Naive B cell (primary cell): Measurements from ENCODE around the gene SLC4A3. TPM values are rescaled to one million over a fixed set of nuclear protein-coding genes. Genes with fewer than 3 reads are reported as not detected.

Source experiments
- ATAC-seq, 2 donors: fragments of 150-1000 bp; cut with Tn5 transposase; 2 replicates each; pipeline ENCODE4 v1.10.0; 2021; ENCODE audit warnings: low read depth in 2 of 2, mild to moderate bottlenecking in 2 of 2, moderate library complexity in 2 of 2
- DNase-seq: peaks from one replicate; pipeline ENCODE4 v3.0.0; 2022
- H3K27ac Mint-ChIP-seq, 6 donors: one replicate each; pipeline ENCODE4 v1.8.0; 2020 to 2022; ENCODE audit warnings: mild to moderate bottlenecking in 6 of 6, mixed read lengths in 6 of 6, moderate library complexity in 5 of 6, inconsistent platforms in 2 of 6
- H3K27me3 Mint-ChIP-seq, 3 donors: one replicate each; pipeline ENCODE4 v1.8.0; 2021 to 2022; ENCODE audit warnings: mixed read lengths in 3 of 3, mild to moderate bottlenecking in 1 of 3
- H3K36me3 Mint-ChIP-seq, 2 donors: one replicate each; pipeline ENCODE4 v1.8.0; 2020 to 2022; ENCODE audit warnings: mixed read lengths in 2 of 2, inconsistent platforms in 1 of 2, mild to moderate bottlenecking in 1 of 2
- H3K4me1 Mint-ChIP-seq, 3 donors: one replicate each; pipeline ENCODE4 v1.8.0; 2020 to 2022; ENCODE audit warnings: mixed read lengths in 3 of 3, inconsistent platforms in 1 of 3, mild to moderate bottlenecking in 1 of 3, moderate library complexity in 1 of 3
- H3K4me3 Mint-ChIP-seq, 8 donors: one replicate each; pipeline ENCODE4 v1.8.0; 2020 to 2022; ENCODE audit warnings: mild to moderate bottlenecking in 8 of 8, mixed read lengths in 8 of 8, moderate library complexity in 8 of 8, inconsistent platforms in 2 of 8
- H3K9me3 Mint-ChIP-seq, 7 donors: one replicate each; pipeline ENCODE4 v1.8.0; 2020 to 2022; ENCODE audit warnings: mixed read lengths in 7 of 7, mild to moderate bottlenecking in 5 of 7, inconsistent platforms in 2 of 7, moderate library complexity in 1 of 7
- polyA plus RNA-seq, 6 donors: library from polyadenylated mRNA; unstranded; fragments of 300-500 nt; fragmentation: Illumina TruSeq; gene quantifications; one replicate each; pipeline ENCODE4 v1.2.3, GENCODE V29; 2021; ENCODE audit warnings: low read depth in 6 of 6

SLC4A3 gene
- polyA plus RNA-seq, 6 donors from 2014 or later, result not detected

GRCh38 chr2:219638948-219639755 is 11.7 kb downstream of the SLC4A3 start:
- Mint-ChIP-seq H3K27ac (no peak overlapping the region), H3K36me3 (no peaks in the 10 kb centered on the region), H3K4me3 (no peak overlapping the region), H3K9me3 (no peaks in the 10 kb centered on the region), H3K27me3 (peaks cover 12 to 46% (median 43%) of the 10 kb centered on the region in 3 donors), H3K4me1 (peaks cover 8 to 20% (median 12%) of the 10 kb centered on the region in 3 donors)
- ATAC-seq (no peak), DNase-seq (no peak)

GRCh38 chr2:219641390-219642068 is 14.1 kb downstream of the SLC4A3 start:
- Mint-ChIP-seq H3K9me3 (no peaks in the 10 kb centered on the region), H3K4me3 (peak overlapping the region in 2 of 8 donors; percentile 9 to 15), H3K36me3 (no peaks in the 10 kb centered on the region), H3K27me3 (peaks cover 14 to 50% (median 43%) of the 10 kb centered on the region in 3 donors), H3K27ac (peak overlapping the region in 5 of 6 donors; percentile 20 to 84 (median 60)), H3K4me1 (peaks cover 8 to 20% (median 12%) of the 10 kb centered on the region in 3 donors)
- DNase-seq (no peak), ATAC-seq (no peak)

GRCh38 chr2:219642069-219642454 is 14.6 kb downstream of the SLC4A3 start:
- DNase-seq (no peak), ATAC-seq (no peak)
- no peaks in the 10 kb centered on the region for H3K36me3 Mint-ChIP-seq
- peak overlapping the region in 4 of 8 donors; percentile 15 to 87 (median 48) for H3K4me3 Mint-ChIP-seq
- peaks cover 8 to 20% (median 12%) of the 10 kb centered on the region in 3 donors for H3K4me1 Mint-ChIP-seq
- peak overlapping the region; percentile 64 to 90 (median 76) for H3K27ac Mint-ChIP-seq
- peaks cover 16 to 46% (median 43%) of the 10 kb centered on the region in 3 donors for H3K27me3 Mint-ChIP-seq
- H3K9me3 Mint-ChIP-seq, result no peaks in the 10 kb centered on the region

GRCh38 chr2:219642465-219643083 is 15.1 kb downstream of the SLC4A3 start:
- Mint-ChIP-seq H3K4me3 (peak overlapping the region in 7 of 8 donors; percentile 38 to 90 (median 80)), H3K27ac (peak overlapping the region; percentile 64 to 90 (median 76)), H3K4me1 (peaks cover 8 to 20% (median 12%) of the 10 kb centered on the region in 3 donors), H3K9me3 (no peaks in the 10 kb centered on the region), H3K27me3 (peaks cover 15 to 47% (median 42%) of the 10 kb centered on the region in 3 donors), H3K36me3 (no peaks in the 10 kb centered on the region)
- ATAC-seq (peak; percentile 97), DNase-seq (peak; percentile 90)

GRCh38 chr2:219643084-219643473 is 15.6 kb downstream of the SLC4A3 start:
- Mint-ChIP-seq H3K27ac (peak overlapping the region in 2 of 6 donors; percentile 29 to 90), H3K36me3 (no peaks in the 10 kb centered on the region)

GRCh38 chr2:219643788-219644398 is 16.5 kb downstream of the SLC4A3 start:
- peaks cover 24 to 42% (median 37%) of the 10 kb centered on the region in 3 donors for H3K27me3 Mint-ChIP-seq
- no peak overlapping the region for H3K27ac Mint-ChIP-seq
- no peaks in the 10 kb centered on the region for H3K9me3 Mint-ChIP-seq
- H3K4me1 Mint-ChIP-seq, result peaks cover 8 to 20% (median 12%) of the 10 kb centered on the region in 3 donors
- no peak overlapping the region for H3K4me3 Mint-ChIP-seq
- H3K36me3 Mint-ChIP-seq, result no peaks in the 10 kb centered on the region
- ATAC-seq (no peak), DNase-seq (no peak)

More at GRCh38 chr2:219643084-219643473, 15.6 kb downstream of the SLC4A3 start:
- Mint-ChIP-seq H3K9me3 (no peaks in the 10 kb centered on the region), H3K4me1 (peaks cover 8 to 20% (median 12%) of the 10 kb centered on the region in 3 donors), H3K4me3 (peak overlapping the region in 5 of 8 donors; percentile 38 to 90 (median 80)), H3K27me3 (peaks cover 18 to 46% (median 42%) of the 10 kb centered on the region in 3 donors)
- no peak for DNase-seq
- ATAC-seq, result no peak

- H3K27me3 Mint-ChIP-seq, result peaks cover 28 to 41% (median 31%) of the 10 kb centered on the region in 3 donors
- H3K4me3 Mint-ChIP-seq, result no peak overlapping the region
Observed at GRCh38 chr2:219644801-219645480, 17.5 kb downstream of the SLC4A3 start.

GRCh38 chr2:219645631-219646527 is 18.4 kb downstream of the SLC4A3 start:
- Mint-ChIP-seq H3K4me1 (peaks cover 8 to 20% (median 12%) of the 10 kb centered on the region in 3 donors), H3K9me3 (no peaks in the 10 kb centered on the region), H3K4me3 (no peak overlapping the region), H3K36me3 (no peaks in the 10 kb centered on the region), H3K27me3 (peaks cover 33 to 46% (median 35%) of the 10 kb centered on the region in 3 donors), H3K27ac (no peak overlapping the region)
- DNase-seq, result no peak
- ATAC-seq, result no peak

More at GRCh38 chr2:219644801-219645480, 17.5 kb downstream of the SLC4A3 start:
- no peak overlapping the region for H3K27ac Mint-ChIP-seq
- H3K4me1 Mint-ChIP-seq, result peaks cover 8 to 20% (median 12%) of the 10 kb centered on the region in 3 donors
- H3K36me3 Mint-ChIP-seq, result no peaks in the 10 kb centered on the region
- DNase-seq (no peak), ATAC-seq (no peak)
- no peaks in the 10 kb centered on the region for H3K9me3 Mint-ChIP-seq

- peaks cover 0 to 3% (median under 1%) of the 10 kb centered on the region in 3 donors for H3K4me1 Mint-ChIP-seq
- H3K4me3 Mint-ChIP-seq, result no peak overlapping the region
- DNase-seq, result no peak
- H3K9me3 Mint-ChIP-seq, result peaks cover 0 to 16% (median 5%) of the 10 kb centered on the region in 7 donors
- no peak for ATAC-seq
- H3K27ac Mint-ChIP-seq, result no peak overlapping the region
- H3K27me3 Mint-ChIP-seq, result peaks cover 45 to 66% (median 56%) of the 10 kb centered on the region in 3 donors
- H3K36me3 Mint-ChIP-seq, result peaks cover 4 to 7% of the 10 kb centered on the region in 2 donors
Observed at GRCh38 chr2:219648176-219648575, 20.7 kb downstream of the SLC4A3 start.

- Mint-ChIP-seq H3K4me1 (no peaks in the 10 kb centered on the region), H3K27me3 (peaks cover 48 to 68% (median 56%) of the 10 kb centered on the region in 3 donors), H3K27ac (no peak overlapping the region), H3K9me3 (peaks cover 0 to 16% (median 5%) of the 10 kb centered on the region in 7 donors), H3K36me3 (peaks cover 4 to 7% of the 10 kb centered on the region in 2 donors), H3K4me3 (no peak overlapping the region)
- DNase-seq (no peak), ATAC-seq (no peak)
Observed at GRCh38 chr2:219648963-219649362, 21.5 kb downstream of the SLC4A3 start.

GRCh38 chr2:219650426-219651248 is 23.2 kb downstream of the SLC4A3 start:
- H3K27ac Mint-ChIP-seq, result peak overlapping the region in 1 of 6 donors; percentile 7
- H3K4me1 Mint-ChIP-seq, result no peaks in the 10 kb centered on the region
- peaks cover 57 to 64% (median 57%) of the 10 kb centered on the region in 3 donors for H3K27me3 Mint-ChIP-seq
- ATAC-seq (no peak), DNase-seq (no peak)
- H3K9me3 Mint-ChIP-seq, result peaks cover 0 to 16% (median 6%) of the 10 kb centered on the region in 7 donors
- H3K4me3 Mint-ChIP-seq, result no peak overlapping the region
- H3K36me3 Mint-ChIP-seq, result peaks cover 4 to 7% of the 10 kb centered on the region in 2 donors
